IPS-NIHi11 (cell line): ENCODE measurements around the gene SCN4A.
A peak's percentile ranks its signal among the peaks of the same experiment; 100 is the strongest.
"Not testable (repeated sequence)": the region's sequence is repeated elsewhere in the genome, so short reads cannot be mapped to it uniquely, and the experiment has no call there.

Experiments
- DNase-seq: peaks from one replicate; pipeline ENCODE4 v3.0.0; 2012; ENCODE audit warnings: mixed read lengths, low spot score

Gene SCN4A

DNA sequence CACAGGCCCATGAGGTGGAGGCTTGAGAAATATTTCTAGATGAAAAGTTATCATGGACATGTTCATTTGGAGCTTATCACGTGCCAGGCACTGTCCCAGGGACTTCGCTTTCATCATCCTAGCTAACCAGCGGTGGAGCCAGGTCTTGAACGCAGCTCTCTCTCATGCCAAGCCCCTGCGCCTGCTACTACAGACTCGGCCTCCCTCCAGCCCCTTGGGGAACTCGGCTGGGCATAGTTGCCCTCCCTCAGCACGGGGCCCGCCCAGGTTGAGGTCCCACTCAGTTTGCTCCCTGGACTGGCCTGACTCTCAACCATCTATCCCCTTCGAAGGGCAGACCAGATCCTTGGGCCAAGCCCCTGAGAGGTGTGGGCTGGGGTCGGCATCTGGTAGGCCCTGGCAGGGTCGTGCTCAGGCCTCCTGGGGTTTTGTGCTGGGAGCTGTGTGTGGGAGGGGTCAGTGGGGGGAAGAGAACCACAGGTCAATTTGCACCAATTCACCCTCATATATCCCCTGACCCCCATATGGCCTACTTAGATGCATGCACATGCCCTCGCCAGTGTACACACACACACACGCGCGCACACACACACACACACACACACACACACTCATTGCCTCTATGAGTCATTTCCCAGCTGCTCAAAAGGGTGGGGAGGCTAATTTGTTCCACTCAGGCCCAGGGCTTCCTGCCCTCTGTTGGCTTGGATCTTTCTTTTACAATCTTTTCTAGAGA is 12.1 kb upstream of the SCN4A start:
- DNase-seq, result no peak

DNA sequence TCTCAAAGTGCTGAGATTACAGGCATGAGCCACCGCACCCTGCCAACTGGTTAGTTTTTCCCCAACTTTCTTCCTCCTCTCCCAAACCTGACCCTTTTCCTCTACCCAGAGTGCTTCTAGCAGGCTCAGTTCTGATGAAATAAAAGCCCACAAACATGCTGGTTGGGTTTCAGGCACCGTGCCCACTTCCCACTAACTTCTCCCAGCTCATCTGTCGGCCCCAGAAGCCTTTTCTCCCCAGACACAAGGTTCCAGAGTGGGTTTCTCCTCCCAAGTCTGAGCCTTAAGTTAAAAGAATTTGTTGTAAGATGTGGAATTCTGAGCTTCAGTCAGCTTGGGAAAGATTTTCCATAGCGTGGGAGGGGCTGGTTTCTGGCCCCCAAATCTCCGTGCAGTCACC is 11.5 kb upstream of the SCN4A start:
- no peak for DNase-seq

DNA sequence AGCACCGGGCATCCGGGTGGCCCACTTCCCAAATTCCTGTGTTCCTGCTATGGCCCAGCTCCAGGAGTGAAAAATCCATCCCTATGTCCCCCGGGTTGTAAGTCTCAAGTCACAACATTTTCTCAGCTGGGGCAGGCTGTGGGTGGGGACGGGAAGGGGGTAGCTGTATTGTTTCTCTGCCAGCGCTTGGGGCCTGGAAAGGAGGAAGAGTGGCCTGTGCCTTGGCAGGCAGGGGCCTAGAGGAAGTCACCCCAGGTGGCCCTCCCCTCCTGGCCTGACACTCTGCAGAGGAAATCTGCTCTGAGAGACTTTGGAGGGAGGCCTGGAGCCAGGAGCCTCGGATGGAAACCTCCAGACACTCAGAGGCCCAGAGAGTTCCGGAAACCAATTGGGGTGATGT is 10.6 kb upstream of the SCN4A start:
- no peak for DNase-seq

DNA sequence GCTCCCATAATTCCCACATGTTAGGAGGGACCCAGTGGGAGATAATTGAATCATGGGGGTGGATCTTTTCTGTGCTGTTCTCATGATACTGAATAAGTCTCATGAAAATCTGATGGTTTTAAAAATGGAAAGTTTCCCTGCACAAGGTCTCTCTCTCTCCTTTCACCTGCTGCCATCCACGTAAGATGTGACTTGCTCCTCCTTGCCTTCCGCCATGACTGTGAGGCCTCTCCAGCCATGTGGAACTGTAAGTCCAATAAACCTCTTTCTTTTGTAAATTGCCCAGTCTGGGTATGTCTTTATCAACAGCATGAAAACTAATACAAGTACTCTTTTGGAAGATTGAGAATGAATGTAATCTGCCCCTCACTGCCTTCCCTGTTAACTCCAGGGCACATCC is 9.9 kb upstream of the SCN4A start:
- not testable (repeated sequence) for DNase-seq

DNA sequence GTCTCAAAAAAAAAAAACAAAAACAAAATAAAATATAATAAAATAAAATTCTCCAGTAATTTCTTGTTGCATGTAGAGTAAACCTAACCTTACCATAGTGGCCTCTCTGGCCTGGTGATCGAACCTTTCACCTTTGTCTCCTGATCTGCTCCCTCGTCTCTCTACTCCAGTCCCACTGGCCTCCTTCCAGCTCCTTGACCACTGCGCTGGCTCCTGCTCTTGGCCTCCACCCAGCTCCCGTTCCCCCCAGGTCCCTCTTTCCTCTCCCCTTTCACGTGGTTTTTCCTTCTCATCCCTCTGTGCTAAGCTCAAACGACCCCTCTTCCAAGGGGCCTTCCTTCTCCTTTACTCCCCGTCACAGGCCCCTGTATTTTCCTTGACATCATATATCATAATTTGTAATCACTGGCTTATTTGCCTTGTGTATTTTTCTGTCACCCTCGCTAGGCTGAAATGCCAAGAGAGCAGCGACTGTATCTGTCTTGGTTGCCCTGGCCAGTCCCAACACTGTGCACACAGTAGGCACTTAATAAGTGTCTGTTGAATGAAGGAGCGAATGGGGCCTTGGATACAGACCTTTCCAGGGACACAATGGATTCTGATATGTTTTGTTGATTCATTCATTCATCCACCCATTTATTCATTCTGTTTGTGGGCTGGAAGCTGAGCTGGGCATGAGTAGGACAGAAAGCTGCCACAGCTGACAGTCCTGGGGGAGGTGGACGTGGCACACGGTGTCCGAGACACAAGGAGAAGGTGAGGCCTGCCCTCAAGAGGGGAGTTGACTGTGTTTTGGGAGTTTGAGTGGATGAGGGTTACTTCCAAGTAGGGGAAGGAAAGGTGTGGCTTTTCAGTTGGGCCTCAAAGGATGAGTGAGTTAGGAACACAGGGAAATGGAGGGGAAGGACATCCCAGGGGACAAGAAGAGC is 5.8 kb upstream of the SCN4A start:
- no peak for DNase-seq

DNA sequence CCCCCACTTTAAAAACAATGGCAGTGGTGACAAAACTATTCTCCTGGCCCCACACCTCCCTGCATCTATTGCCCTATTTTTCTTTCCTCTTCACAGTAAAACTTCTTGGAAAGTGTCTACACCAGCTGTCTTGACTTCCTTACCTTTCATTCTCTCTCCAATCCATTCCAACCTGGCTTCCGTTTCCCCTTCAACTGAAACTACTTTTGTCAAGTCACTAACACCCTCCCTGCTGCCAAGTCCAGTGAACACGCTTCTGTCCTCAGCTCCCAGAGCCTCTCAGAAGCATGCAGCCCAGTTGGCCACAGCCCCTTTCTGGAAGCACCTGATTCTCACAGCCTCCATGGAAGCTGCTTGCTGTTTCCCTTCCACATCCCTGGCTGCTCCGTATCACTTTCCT is 4.0 kb upstream of the SCN4A start:
- no peak for DNase-seq

DNA sequence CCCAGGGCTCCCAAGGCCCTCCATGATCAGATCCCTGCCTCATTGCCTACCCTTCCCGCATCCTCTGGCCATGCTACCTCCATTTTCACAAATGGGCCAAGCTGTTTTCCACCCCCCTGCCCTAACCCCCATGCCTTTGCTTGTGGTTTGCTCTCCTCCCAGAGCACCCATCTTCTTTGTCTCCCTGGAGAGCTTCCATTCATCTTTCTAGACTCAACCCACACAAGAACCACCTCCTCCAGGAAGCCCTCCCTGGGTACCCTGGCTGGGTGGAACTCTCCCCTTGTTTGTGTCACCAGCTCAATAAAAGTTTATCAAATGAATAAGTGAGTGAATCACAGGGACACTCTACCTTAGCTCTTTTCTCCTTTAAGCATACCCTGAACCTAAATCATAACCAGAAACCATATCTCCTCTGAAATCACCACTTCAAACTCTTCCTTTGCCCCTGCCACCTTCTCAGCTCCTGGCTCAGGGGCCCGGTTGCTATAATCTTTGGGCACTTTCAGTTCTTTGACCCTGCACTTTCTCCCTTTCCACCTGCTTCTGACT is 2.9 kb upstream of the SCN4A start:
- no peak for DNase-seq

DNA sequence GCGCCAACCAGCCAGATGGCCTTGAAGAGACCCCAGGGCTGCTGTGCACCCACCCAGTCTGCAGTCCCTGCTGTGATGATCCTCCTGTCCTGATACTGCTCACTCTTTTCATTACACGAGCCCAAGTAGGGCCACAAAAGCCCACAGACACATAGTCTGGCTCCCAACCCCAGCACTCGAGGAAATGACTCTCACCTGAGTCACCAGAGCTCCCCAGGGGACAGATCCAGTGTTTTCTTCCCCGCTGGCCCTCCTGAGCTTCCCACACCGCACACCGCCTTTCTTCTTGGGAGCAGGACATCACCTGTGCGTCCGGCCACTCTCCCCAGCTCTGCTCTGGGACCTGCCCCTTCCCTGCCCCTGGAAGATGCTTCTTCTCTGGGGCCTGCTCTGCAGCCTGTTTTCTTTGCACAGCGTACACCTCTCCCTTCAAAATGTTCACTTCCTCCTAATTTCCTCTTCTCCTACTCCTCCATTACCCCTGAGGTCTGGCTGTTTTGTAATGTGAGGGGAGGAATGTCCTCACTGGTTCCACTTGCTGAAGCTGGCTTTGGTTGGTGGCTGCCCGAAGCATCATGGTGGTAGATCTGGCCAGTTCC is 2.0 kb upstream of the SCN4A start:
- DNase-seq, result no peak

DNA sequence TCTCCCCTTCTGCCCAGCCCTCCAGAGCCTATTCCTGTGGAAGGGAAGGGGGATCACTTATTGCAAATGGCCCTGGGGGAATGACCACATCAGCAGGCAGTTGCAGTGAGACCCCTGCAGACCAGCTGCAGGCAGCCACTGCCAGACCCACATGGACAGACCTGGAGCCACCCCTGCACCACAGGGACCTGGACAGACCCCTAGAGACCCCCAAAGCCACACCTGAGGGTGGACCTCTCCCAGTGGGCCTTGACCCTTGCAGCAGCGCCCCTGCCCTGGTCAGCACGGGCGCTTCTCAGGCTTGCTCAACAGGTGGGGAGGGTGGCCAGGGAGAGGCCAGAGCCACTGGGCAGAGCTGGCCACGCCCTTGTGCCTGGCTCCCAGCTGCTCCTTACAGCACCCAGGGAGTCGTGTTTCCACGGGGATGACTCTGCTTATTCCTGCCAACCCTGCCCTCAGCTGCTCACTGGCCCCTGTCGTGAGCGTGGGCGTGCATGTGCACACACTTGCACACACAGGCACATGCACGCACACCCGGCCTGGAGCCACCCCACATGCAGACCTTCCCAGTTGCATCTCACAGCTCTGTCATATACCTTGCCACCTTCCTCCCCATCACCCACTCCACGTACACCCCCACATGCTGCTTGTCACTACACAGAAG is 1.3 kb upstream of the SCN4A start:
- DNase-seq, result peak; percentile 64

DNA sequence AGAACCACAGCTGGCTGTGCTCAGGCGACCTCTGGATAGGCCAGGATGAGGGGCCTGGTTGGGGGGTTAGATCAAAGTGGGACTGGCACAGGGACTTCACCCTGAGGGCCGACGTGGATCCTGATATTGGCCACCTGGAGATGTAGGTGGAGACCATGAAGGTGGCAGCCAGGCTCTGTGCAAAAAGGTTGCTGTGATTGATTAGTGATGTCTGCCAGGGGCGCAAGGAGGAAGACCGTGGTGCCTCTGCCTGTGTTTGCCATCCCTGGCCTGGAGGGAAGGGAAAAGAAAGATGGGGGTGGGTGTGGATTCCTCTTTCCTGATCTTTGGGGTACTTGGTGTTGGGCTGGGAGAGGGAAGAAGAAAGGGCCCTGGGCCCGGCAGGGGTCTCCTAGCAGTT is 529 bp upstream of the SCN4A start:
- DNase-seq, result no peak

DNA sequence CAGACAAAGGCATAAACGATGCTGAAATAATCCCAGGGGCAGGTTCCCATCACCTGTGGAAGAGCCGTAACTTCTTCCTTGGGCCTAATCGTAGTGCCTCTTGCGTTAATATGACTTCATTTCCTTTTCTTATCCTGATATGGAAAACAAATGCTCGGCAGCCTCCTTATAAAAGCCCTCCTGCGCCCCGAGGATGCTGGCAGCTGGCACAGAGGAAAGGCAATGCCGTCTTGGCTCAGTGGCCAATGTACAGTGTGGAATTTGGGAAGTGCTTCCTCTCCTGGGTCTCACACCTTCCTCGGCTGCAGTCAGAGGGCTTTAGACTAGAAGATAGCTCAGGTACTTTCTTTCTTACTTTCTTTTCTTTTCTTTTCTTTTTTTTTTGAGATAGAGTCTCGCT is 3.4 kb downstream of the SCN4A start:
- DNase-seq, result no peak

DNA sequence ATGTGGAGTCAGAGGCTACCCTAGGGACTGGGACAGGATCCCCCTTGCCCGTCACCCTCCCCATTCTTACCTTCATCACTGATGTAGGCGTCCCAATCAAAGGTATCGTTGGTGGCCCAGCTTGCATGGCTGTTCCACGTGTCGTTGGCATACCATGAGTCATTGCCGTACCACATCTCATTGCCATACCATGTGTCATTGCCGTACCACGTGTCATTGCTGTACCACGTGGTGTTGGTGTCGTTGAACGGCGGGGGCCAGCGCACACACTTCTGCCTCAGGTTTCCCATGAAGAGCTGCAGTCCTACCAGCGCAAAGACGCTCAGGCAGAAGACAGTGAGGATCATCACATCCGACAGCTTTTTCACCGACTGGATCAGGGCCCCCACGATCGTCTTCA is 4.8 kb downstream of the SCN4A start:
- no peak for DNase-seq

DNA sequence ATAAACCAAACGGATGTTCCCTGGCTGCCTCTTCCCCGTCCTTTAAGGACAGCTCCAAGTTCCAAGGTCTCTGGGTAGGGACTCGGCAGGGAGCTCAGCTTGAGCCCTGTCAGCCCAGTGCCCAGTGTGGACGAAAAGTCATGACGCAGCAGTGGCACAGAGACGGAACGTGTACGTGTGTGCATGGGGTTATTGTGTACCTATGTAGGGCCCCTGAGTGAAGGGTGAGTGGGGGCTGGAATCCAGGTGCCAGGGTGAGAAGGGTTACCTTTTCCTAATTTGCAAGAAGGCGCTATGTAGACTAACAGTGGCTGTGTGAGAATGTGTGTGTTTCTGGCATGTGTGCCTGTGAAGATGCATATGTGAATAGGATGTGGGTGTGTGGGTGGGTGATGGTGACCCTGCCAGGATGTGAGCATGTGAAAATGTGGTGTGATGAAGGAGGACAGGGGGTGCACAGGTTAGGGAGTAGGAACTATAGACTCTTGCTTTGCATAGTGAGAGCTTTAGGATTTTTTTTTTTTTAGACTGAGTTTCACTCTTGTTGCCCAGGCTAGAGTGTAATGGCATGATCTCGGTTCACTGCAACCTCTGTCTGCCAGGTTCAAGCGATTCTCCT is 6.0 kb downstream of the SCN4A start:
- no peak for DNase-seq

DNA sequence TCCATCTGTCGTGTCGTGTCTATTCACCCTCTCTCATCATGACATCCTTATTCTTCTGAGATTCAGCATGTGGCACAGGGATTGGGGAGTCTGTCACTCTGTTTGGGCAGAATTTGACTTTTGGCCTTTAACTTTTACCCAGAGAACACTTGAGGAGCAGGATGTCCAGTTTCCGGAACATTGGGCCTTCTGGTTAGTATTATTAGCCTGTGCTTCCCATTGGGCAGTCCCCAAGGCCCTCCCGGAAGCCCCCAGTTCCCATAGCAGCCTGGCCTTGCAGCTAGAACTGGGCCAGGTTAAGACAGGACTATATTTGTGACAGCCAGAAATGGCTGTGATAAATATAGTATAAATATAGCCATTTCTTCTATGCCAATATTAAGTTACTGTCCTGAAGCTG is 9.6 kb downstream of the SCN4A start:
- no peak for DNase-seq

DNA sequence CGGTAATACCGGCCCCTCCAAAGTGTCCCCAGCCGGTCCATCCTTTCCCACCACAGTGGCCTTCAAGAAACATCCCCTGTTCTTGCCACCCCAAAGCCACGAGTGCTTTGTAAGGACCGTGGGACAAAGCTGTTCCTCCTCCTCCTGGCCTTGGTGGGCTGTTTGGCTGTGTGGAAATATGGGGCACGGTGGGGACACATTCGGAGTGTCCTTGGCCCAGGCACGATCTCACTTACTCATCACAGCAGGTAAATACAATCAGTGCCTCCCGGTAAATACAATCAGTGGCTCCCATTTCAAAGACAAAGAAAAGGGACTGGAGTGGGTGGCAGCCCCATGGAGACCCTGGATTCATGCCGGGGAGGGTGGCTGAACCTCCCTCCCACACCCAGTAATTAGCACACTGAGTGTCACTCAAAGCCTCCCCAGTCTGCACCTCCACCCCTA is 10.4 kb downstream of the SCN4A start:
- DNase-seq, result no peak

DNA sequence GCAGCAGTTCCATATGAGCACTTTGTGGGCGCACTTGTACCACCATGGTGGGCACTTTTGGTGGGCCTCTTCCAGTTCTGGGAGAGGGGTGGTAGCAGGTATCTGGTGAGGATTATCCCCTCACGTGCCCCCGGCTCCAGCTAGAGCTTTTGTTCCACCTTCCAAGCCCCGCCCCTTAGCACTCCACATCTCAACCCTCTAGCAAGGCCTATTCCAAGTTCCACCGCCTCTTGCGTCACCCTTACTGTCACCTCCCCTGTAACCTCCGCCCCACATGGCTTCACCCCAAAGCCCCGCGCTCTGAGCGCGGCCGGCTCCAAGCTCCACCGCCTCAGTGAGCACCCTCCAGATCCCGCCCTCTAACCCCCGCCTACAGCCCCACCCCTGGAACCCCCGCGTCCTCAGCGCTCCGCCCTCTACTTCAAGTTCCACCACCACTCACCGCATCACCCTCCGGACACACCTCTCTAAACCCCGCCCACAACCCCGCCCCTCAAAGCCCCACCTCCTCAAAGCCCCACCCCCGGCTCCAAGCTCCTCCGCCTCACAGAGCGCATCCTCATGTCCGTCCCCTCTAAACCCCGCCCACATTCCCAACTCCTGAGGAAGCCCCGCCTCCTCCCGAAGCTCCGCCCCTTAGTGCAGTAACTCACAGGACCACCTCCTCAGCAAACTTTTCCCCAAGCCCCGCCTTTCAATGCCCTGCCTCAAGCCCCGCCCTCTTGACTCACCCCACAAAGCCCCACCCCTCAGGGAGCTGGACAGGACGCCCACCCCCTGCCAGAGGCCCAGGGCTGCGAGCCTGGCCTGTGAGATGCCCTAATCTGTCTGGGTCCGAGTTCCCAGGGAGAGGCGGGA is 11.1 kb downstream of the SCN4A start:
- DNase-seq, result peak; percentile 94

DNA sequence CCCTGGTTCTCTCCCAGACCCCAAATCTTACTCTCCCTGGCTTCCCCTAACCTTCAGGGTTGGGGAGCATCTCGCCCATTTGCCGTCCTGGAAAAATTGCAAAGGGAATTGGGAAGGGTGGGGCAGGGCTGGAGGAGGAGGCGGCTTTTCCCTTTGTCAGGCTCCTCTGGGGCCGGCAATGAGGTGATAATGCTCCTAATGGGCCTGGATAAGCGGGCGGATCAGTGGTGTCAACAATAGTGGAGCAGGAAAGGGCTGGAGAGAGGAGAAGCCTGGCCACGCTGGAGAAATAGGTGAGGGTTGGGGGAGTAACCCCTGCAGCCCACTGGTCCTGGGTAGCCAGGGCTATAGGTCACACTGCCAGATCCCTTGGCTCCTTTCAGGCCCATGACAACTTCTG is 12.3 kb downstream of the SCN4A start:
- no peak for DNase-seq

DNA sequence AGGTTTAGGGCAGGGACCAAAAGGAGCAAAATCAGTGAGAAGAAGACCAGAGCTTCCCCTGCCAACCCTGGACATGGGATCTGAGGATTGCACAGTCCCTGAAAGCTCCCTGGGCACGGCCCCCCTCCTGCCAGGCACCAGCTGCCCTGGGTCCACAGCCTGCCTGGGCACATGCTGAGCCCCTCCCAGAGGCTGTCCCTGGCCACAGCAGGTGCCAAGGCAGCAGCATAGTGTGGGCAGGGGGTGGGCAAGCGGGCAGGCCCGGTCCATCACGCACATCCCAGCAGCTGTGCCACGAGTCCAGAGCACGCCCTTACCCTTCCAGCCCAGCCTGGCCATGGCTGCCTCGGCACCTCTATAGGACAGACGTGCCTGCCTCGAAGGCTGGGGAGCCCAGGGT is 12.7 kb downstream of the SCN4A start:
- no peak for DNase-seq

DNA sequence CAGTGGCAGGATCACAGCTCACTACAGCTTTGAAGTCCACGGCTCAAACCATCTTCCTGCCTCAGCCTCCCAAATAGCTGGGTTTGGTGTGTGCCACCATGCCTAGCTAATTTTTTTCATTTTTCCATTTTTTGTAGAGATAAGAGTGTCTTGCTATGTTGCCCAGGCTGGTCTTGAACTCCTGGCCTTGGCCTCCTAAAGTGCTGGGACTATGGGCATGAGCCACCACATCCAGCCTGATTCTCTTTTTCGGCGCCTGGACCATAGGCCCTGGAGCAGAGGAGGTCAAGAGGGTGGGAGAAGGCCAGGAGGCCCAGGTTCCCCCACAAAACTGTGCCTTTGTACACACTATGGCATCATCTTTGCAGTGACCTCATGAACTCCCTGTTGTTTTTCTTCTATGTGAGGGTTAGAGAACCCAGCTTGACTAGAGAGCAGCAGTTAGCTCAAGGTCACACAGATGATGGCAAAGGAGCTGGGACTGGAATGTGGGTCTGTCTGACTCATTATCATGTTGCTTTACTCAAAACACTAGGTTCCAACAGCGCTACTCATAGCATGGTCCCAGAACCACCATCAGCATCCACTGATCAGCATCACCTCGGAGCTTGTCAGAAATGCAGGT is 16.3 kb downstream of the SCN4A start:
- DNase-seq, result no peak

DNA sequence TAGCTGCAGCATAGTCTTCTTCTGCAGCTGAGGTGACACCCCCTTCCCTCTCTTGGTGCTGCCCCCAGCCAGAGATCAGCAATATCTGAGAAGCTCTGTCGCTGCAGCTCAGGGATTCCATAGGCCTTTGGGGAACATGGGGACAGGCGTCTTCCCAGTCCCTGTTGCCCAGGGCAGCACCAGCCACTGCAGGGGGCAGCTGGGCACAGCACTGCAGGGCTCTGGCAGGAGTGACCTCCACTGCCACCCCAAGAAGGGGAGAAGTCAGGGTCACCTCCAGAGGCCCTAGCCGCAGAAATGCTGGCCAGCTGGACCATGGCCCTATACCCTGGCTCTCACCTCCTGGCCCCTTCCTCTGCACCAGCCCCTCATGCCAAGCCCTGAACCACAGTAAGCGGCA is 16.9 kb downstream of the SCN4A start:
- no peak for DNase-seq
